Hepatocyte (in vitro differentiated cells): Measurements from ENCODE around the gene SBK2. TPM values are rescaled to one million over a fixed set of nuclear protein-coding genes. Genes with fewer than 3 reads are reported as not detected.

ENCODE experiments used
- DNase-seq: peaks from one replicate; pipeline ENCODE4 v3.0.0-alpha.2; 2016; ENCODE audit warnings: low spot score
- H2AFZ ChIP-seq: fragments of 200-600 bp; sonication (generic); 2 replicates; pipeline ENCODE4 v1.6.0; 2016; ENCODE audit warnings: antibody characterized with exemption, mild to moderate bottlenecking
- H3K27ac ChIP-seq: fragments of 200-600 bp; sonication (generic); 2 replicates; pipeline ENCODE4 v1.5.1; 2016; ENCODE audit warnings: mild to moderate bottlenecking
- H3K27me3 ChIP-seq: fragments of 200-600 bp; sonication (generic); 2 replicates; pipeline ENCODE4 v1.6.1; 2016
- H3K36me3 ChIP-seq: fragments of 200-600 bp; sonication (generic); replicated peaks from 2 replicates; pipeline ENCODE4 v1.5.1; 2016; ENCODE audit warnings: low read depth; ENCODE audit not compliant: insufficient read depth
- H3K4me1 ChIP-seq: fragments of 200-600 bp; sonication (generic); 2 replicates; pipeline ENCODE4 v1.5.1; 2016; ENCODE audit warnings: mild to moderate bottlenecking, moderate library complexity; ENCODE audit not compliant: insufficient read depth
- H3K4me2 ChIP-seq: fragments of 200-600 bp; sonication (generic); 2 replicates; pipeline ENCODE4 v1.6.0; 2016
- H3K4me3 ChIP-seq: fragments of 200-600 bp; sonication (generic); 2 replicates; pipeline ENCODE4 v1.5.1; 2016; ENCODE audit warnings: mild to moderate bottlenecking
- H3K79me2 ChIP-seq: fragments of 200-600 bp; sonication (generic); 2 replicates; pipeline ENCODE4 v1.6.0; 2017; ENCODE audit warnings: mild to moderate bottlenecking
- H3K9me2 ChIP-seq: fragments of 200-600 bp; sonication (generic); replicated peaks from 2 replicates; pipeline ENCODE4 v1.6.0; 2017; ENCODE audit warnings: mild to moderate bottlenecking; ENCODE audit not compliant: insufficient read depth
- H3K9me3 ChIP-seq: fragments of 200-600 bp; sonication (generic); 2 replicates; pipeline ENCODE4 v1.5.1; 2016; ENCODE audit warnings: low read depth, mild to moderate bottlenecking
- H4K20me1 ChIP-seq: fragments of 200-600 bp; sonication (generic); 2 replicates; pipeline ENCODE4 v1.6.0; 2016; ENCODE audit warnings: mild to moderate bottlenecking; ENCODE audit not compliant: insufficient read depth, poor library complexity, severe bottlenecking
- CTCF ChIP-seq: fragments of 200-600 bp; sonication (generic); IDR thresholded peaks from 2 replicates; pipeline ENCODE4 v1.5.1; 2016; ENCODE audit warnings: antibody characterized with exemption, mild to moderate bottlenecking; ENCODE audit not compliant: poor library complexity
- EZH2 ChIP-seq: fragments of 200-600 bp; sonication (generic); IDR thresholded peaks from 2 replicates; pipeline ENCODE4 v1.6.1; 2016; ENCODE audit warnings: antibody characterized with exemption, mild to moderate bottlenecking, borderline replicate concordance
- EZH2phosphoT487 ChIP-seq: fragments of 200-600 bp; sonication (generic); IDR thresholded peaks from one replicate; pipeline ENCODE4 v1.6.1; 2018; ENCODE audit warnings: antibody characterized with exemption, mild to moderate bottlenecking, low read depth, moderate library complexity; ENCODE audit not compliant: unreplicated experiment, severe bottlenecking
- WGBS: methylation state at CpG from one replicate; pipeline ENCODE4 v1.1.6; 2016; ENCODE audit warnings: low lambda C conversion rate; ENCODE audit errors: missing lambda C conversion rate; 5-methylcytosine and 5-hydroxymethylcytosine counted together
- polyA plus RNA-seq: library from polyadenylated mRNA; unstranded; fragments of >200 nt; fragmentation: Nextera tagmentation; extraction: Ambion mirVana; gene quantifications from 2 replicates; pipeline ENCODE4 v1.2.1, GENCODE V29; 2016
- total RNA-seq: library from RNA; depleted of rRNA; stranded (reverse); fragments of >200 nt; gene quantifications from 2 replicates; pipeline ENCODE4 v1.2.3, GENCODE V29; 2014

SBK2 gene
- total and polyA plus RNA-seq, 2 experiments from 2014 or later = 0.30 to 0.51 TPM

DNA sequence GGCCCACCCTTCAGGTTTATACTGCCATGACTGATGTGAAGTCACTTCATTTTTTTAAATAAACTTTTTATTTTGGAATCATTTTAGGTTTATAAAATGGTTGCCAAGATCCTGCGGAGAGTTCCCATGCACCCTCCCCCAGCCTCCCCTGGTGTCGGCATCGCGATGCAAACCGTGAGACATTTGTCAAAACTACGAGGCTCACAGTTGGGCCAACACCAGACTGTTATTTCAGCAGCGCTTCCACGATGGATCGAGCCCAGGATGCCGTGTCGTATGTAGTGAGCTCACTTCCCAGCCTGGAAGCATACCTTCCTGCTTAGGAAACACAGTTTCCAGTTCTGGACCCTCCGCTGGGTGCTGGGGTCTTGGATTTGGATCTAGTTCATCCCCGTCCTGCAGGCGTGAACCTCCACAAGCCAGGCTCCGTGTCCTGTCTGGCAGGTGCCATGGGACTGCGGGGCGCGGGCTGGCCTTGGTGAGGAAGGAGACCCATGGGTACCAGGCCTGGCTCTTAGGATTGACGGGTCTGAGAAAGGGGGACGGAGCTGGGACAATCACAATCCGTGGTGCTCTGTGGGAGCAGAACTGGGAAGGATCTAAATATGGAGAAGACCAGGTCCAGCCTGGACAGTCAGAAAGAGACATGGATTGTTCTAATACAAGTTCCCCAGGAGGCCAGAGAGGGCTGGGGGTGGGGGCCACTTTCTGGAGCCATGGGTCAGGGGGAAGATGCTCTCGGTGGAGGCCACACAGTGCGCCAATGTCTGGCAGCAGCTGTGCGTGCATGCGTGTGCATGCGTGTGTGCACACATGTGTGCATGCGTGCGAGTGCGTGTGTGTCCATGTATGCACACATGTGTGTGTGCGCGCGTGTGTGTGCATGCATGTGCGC, 2.4 kb upstream of the SBK2 start:
- Histone ChIP-seq H3K27ac (no peak overlapping the region), H3K79me2 (no peaks in the 10 kb centered on the region), H4K20me1 (no peaks in the 10 kb centered on the region), H2AFZ (no peak overlapping the region), H3K4me3 (no peak overlapping the region), H3K9me2 (no peaks in the 10 kb centered on the region), H3K9me3 (no peaks in the 10 kb centered on the region), H3K4me1 (no peaks in the 10 kb centered on the region), H3K4me2 (no peak overlapping the region), H3K36me3 (no peaks in the 10 kb centered on the region), H3K27me3 (no peaks in the 10 kb centered on the region)
- no peak for DNase-seq
- WGBS = 92% methylated on average over 30 of the region's 33 CpGs
- TF ChIP-seq EZH2 (no peak), EZH2phosphoT487 (no peak)

DNA sequence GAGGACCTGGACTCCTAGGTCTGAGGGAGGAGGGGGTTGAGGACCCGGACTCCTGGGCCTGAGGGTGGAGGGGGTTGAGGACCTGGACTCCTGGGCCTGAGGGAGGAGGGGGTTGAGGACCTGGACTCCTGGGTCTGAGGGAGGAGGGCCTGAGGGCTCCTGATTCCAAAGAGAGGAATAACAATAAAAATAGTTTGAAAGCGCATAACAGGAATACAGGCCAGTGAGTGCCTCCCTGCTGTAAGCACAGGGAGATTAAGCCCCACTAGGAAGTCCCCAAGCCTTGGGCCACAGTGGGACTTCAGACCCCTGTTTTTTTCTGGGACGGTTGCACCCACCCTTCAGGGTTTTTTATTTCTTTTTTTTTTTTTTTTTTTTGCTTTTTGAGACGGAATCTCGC, 1.2 kb upstream of the SBK2 start:
- no peaks in the 10 kb centered on the region for H3K27me3 ChIP-seq
- no peaks in the 10 kb centered on the region for H3K9me3 ChIP-seq
- no peak for TF ChIP-seq EZH2
- no peak for TF ChIP-seq EZH2phosphoT487
- no peak for TF ChIP-seq CTCF
- H3K9me2 ChIP-seq = no peaks in the 10 kb centered on the region
- H3K27ac ChIP-seq = no peak overlapping the region
- H3K4me2 ChIP-seq = no peak overlapping the region
- 86% methylated on average over 4 of the region's 5 CpGs for WGBS
- no peak overlapping the region for H3K4me3 ChIP-seq
- H4K20me1 ChIP-seq = no peaks in the 10 kb centered on the region
- H2AFZ ChIP-seq = no peak overlapping the region
- no peak for DNase-seq
- no peaks in the 10 kb centered on the region for H3K79me2 ChIP-seq
- H3K4me1 ChIP-seq = no peaks in the 10 kb centered on the region
- H3K36me3 ChIP-seq = no peaks in the 10 kb centered on the region

DNA sequence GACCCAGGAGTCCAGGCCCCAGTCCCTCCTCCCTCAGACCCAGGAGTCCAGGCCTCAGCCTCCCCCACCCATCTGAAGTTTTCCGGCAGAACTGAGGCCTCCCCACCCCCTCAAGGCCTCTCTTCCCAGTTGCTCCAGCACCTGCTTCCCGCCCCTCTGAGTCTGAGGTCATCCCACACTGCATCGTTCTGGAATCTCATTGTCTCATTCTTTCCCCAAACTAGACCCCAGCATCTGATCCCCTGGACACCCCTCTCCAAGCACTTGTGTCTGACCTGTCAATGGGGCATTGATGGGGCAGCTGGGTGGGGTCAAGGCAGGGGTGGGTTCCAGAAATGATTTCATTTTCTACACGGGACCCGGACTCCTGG, 793 bp upstream of the SBK2 start:
- Histone ChIP-seq H3K4me3 (no peak overlapping the region), H3K27ac (no peak overlapping the region), H3K27me3 (no peaks in the 10 kb centered on the region), H3K36me3 (no peaks in the 10 kb centered on the region), H3K4me2 (no peak overlapping the region), H2AFZ (no peak overlapping the region), H3K9me3 (no peaks in the 10 kb centered on the region), H3K9me2 (no peaks in the 10 kb centered on the region), H3K4me1 (no peaks in the 10 kb centered on the region), H3K79me2 (no peaks in the 10 kb centered on the region), H4K20me1 (no peaks in the 10 kb centered on the region)
- DNase-seq = no peak
- WGBS = 65% methylated on average over 4 of the region's 5 CpGs
- TF ChIP-seq CTCF (no peak), EZH2 (no peak), EZH2phosphoT487 (no peak)

- Histone ChIP-seq H3K4me2 (no peak overlapping the region), H2AFZ (no peak overlapping the region), H3K9me2 (no peaks in the 10 kb centered on the region), H3K4me3 (no peak overlapping the region), H3K27ac (no peak overlapping the region), H3K79me2 (no peaks in the 10 kb centered on the region), H3K36me3 (no peaks in the 10 kb centered on the region), H3K9me3 (no peaks in the 10 kb centered on the region), H3K4me1 (no peaks in the 10 kb centered on the region), H3K27me3 (no peaks in the 10 kb centered on the region), H4K20me1 (no peaks in the 10 kb centered on the region)
- no peak for DNase-seq
- WGBS = 80% methylated on average over 2 of the region's 11 CpGs
- no peak for TF ChIP-seq EZH2
Measured at GRCh38 chr19:55536366-55536765, 567 bp downstream of the SBK2 start.
